Skin of body (tissue), 2 donors: ENCODE measurements around the gene AUNIP. TPM values are rescaled to one million over a fixed set of nuclear protein-coding genes. Genes with fewer than 3 reads are reported as not detected.
"Not testable (repeated sequence)": the region's sequence is repeated elsewhere in the genome, so short reads cannot be mapped to it uniquely, and the experiment has no call there.

Source experiments
- DNase-seq: peaks from one replicate; lab custom pipeline; 2025; lab: John Stamatoyannopoulos, UW
- total RNA-seq: library from RNA; depleted of rRNA; stranded (reverse); fragments of >200 nt; gene quantifications from one replicate; pipeline ENCODE4 v1.2.3, GENCODE V29; 2014

The AUNIP gene
- total RNA-seq, 1 donor from 2014 or later = 1.1 TPM

DNA sequence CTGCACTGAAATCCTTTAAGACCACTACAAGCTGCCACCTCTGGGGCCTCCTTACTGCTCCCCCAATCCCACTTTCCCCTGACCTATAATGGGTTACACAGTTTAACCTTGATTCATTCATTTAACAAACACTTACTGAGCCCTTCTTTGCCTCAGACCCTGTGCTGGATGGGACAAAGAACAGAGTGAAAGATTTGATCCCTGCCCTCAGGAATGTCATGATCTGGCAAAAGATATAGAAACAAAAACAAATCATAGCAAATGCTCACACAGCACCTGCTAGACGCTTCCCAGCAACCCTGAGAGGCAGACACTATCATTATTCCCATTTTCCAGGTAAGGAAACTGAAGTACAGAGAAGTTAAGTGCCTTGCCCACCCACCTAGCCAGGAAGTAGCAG is 7.0 kb upstream of the AUNIP start:
- DNase-seq = no peak

- DNase-seq = no peak
Observed at GRCh38 chr1:25864434-25864833, 5.2 kb upstream of the AUNIP start.

DNA sequence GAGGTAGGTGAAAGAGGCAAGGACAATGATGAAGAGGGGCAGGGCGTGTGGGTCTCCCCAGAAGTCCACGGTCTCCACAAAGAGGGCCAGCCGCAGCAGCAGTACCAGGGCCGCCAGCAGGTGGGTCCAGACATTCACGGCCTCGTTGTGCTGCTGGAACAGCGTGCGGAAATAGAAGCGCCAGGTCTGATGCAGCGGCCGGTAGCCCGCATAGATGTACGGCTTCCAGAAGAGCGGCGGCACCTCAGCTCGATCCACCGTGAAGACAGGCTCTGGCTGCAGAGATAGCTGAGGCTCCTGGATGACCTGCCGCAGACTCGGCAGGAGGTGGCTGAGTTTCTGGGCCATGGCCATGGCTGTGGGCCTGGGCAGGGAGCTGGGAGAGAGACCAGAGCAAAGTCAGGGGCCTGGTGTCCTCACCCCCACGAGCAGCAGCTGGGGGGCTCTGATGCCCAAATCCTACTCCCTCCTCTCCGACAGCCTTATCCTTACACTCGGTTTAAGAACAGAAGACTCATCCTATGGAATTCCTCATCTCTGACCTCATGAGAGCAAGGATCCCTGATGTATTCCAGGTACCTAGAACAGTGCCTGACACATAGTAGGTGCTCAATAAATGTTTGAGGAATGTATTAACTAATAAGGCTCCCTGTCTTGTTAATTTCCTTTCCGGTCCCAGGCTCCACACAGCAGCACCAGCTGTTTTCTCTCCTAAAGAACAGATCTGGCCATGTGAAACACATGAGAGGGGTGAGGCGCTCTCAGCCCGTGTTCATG is 4.4 kb upstream of the AUNIP start:
- DNase-seq = no peak

DNA sequence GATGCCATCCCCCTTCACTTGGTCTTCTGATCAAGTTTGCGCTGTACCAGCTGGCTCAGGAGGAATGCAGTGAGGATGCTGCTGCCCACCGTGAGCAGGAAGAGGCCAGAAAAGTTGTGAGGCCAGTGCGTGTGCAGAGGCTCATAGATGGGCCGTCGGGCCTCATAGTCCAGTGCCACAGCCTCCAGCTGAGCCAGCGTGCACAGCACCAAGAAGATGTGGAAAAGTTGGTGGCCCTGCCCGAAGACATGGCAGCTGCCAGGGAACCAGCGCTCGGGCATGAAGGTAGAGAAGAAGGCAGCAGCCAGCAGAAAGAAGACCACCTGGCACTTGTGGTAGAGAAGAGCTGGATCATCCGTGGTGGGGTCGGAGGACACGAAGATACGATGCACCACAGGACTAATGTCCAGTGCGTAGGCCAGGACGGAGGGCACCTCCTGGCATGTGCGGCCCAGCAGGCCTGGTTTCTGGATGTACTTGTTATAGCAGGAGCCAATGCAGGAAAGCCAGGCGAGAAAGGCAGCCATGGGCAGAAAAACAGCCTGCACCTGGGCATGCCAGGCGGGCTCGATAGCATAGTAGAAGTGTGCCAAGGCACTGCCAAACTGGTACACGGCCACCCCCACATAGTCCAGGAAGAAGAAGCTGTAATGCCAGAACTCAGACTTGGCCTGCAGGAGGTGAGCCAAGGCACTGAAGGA is 3.7 kb upstream of the AUNIP start:
- DNase-seq = no peak

GRCh38 chr1:25861316-25862286 is 2.3 kb upstream of the AUNIP start:
- DNase-seq = no peak

DNA sequence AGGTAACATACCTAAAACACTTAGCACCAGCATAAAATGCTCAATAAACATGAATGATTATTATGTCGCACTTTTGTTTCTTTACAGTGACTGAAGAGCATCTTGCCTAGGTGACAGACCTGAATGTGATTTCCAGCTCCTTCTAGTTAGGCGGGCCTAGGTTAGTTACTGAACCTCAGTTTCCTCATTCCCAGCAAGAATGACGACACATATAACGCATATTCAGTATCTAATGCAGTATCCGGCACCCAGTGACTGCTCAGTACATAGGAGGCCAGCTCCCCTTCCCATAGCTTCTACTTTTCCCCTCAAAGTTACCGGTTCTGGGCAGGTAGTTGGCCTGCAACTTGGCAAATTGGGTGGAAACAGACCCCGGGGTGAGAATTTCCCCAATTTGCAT is 763 bp downstream of the AUNIP start:
- no peak for DNase-seq

DNA sequence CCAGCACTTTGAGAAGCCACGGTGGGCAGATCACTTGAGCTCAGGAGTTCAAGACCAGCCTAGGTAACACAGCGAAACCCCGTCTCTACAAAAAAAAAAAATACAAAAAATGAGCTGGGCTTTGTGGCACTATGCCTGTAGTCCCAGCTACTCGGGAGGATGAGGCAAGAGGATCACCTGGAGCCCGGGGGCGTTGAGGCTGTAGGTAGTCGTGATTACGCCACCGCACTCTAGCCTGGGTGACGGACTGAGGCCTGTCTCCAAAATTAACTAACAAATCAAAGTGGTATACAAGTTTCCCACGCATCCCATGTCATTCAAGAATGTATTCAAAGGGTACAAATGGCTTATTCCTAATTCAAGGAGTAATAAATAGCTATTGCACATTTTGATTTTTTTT is 2.4 kb downstream of the AUNIP start:
- DNase-seq = no peak

- no peak for DNase-seq
Observed at GRCh38 chr1:25854554-25854953, 4.7 kb downstream of the AUNIP start.

GRCh38 chr1:25848531-25848930 is 10.7 kb downstream of the AUNIP start:
- DNase-seq = no peak

- no peak for DNase-seq
Observed at GRCh38 chr1:25847929-25848328, 11.3 kb downstream of the AUNIP start.

DNA sequence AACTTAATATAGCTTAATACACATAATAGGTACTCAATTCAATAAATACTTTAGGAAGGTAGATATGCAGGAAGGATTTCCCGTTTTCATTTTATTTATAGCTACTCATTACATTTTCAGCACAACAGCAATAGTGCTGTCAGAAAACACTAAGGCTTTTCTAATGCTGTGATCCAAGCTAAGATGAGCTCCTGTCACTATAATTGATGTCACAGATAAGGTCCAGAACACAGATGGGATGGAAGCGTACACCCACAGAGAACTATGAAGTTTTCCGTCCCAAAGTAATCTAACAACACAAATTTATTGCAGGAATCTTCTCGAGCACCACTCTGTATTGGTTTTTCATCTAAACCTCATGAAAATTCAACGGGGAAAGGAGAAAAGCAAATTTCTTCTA is 13.6 kb downstream of the AUNIP start:
- no peak for DNase-seq

DNA sequence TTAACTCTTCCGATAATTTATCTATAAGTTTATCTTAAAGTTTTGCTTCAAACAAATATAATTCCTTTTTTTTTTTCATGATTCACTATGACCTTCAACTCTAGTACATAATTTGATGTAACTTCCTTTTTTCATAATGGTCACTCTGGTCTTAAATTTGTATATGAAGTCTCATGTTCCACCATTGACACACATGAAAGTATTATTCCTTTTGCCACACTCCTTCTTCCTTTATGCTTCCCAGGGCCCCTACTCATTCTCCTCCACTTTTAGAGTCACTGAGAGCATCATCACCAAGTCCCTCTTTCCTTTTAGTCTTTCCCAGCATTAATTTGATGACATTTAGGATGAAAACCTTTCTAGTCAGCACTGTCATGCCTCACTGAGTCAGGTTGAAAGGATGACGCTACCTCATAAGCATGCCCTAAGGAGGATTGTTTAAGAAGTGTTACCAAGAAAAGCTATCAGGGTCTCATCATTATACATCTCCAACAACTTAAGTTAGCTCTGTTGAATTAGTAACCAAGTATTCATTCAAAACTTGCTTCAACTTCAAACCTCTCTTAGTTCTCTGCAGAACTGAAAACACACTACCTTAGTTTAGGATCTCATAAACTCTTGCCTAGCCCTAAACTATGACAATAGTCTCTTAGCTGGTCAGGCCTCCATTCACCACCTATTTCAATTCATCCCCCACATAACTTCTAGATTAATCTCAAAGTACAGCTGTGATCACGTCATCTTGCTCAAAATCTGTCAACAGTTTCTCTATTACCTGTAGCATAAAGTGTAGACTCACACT is 14.5 kb downstream of the AUNIP start:
- no peak for DNase-seq

GRCh38 chr1:25843483-25843882 is 15.8 kb downstream of the AUNIP start:
- no peak for DNase-seq

DNA sequence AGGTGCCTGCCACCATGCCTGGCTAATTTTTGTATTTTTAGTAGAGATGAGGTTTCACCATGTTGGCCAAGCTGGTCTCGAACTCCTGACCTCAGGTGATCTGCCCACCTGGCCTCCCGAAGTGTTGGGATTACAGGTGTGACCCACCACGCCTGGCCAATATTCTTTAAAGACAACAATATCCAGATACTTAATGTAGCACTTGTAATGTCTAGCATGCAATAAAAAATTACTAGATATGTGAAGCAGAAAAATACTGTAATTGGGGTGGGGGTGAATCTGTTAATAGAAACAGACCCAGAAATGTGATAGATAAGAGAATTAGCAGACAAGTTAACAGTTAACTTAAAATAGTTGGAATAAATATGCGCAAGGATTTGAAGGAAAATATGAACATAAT is 19.4 kb downstream of the AUNIP start:
- DNase-seq = not testable (repeated sequence)

GRCh38 chr1:25837262-25837875 is 21.9 kb downstream of the AUNIP start:
- no peak for DNase-seq

GRCh38 chr1:25836695-25837094 is 22.6 kb downstream of the AUNIP start:
- DNase-seq = no peak

DNA sequence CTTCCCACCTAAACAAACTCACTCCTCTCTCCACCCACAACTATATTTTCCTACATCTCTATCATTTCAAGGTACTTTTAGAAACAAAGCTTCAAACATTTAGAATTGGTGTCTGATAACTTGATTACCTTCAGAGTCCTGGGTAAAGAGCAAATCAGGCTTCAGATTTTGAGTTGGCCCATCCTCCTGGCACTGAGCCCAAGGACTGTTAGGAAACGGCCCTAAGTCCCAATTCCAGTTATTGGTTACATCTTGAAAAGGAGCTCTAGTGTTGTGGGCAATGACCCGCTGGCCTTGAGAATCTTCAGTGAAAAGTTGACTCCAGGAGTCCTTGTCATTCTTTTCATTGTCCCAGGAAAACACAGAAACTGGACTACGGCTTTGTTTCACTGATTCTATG is 24.4 kb downstream of the AUNIP start:
- DNase-seq = no peak

DNA sequence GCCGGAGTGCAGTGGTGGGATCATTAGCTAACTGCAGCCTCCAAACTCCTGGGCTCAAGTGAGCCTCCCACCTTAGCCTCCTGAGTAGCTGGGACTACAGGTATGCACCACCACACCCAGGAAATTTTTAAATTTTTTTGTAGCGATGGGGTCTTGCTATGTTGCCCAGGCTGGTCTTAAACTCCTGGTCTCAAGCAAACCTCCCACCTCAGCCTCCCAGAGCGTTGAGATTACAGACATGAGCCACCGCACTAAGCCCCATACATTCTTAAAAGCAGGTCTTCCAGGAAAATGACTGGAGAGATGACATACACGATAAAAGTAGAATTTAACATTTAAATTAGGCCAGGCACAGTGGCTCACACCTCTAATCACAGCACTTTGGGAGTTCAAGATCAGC is 26.1 kb downstream of the AUNIP start:
- no peak for DNase-seq

DNA sequence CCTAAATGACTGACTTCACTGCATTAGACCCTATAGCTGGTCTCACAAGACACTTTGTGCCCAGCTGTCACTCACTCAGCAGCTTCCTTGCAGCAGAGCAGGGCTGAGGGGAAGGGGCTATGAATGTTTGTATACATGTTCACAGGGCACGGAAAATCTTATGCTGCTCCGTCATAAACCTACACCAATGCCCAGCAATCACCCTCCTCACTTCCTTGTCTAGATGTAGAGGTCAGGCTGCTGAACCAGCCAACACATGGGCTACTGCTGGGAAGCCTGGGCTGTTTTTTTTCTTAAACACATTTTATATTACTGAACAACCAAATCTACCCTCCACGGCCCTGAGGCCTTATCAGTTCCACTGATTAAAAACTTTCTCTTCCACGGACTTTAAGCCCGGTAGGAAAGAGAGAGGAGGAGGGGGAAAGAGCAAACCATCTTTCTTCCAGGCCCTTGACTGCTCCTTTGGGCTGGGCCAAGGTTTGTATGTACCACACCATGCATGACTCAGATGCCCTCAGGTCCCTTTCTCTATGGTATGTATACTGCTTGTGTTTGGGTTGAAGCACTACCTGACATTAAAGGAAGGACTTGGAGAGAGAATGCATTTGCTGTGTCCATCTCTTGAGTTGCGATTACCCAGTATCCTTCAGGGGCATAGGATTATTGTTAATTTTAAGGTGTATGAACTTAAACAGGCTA is 26.8 kb downstream of the AUNIP start:
- DNase-seq = no peak

GRCh38 chr1:25831569-25832196 is 27.6 kb downstream of the AUNIP start:
- DNase-seq = no peak
